GM19035 (cell line): ENCODE measurements around the gene PKD1.

Experiments
- ATAC-seq: cut with Tn5 transposase; IDR thresholded peaks from one replicate; pipeline ENCODE4 v1.9.1; 2021; ENCODE audit not compliant: unreplicated experiment

PKD1 gene

DNA sequence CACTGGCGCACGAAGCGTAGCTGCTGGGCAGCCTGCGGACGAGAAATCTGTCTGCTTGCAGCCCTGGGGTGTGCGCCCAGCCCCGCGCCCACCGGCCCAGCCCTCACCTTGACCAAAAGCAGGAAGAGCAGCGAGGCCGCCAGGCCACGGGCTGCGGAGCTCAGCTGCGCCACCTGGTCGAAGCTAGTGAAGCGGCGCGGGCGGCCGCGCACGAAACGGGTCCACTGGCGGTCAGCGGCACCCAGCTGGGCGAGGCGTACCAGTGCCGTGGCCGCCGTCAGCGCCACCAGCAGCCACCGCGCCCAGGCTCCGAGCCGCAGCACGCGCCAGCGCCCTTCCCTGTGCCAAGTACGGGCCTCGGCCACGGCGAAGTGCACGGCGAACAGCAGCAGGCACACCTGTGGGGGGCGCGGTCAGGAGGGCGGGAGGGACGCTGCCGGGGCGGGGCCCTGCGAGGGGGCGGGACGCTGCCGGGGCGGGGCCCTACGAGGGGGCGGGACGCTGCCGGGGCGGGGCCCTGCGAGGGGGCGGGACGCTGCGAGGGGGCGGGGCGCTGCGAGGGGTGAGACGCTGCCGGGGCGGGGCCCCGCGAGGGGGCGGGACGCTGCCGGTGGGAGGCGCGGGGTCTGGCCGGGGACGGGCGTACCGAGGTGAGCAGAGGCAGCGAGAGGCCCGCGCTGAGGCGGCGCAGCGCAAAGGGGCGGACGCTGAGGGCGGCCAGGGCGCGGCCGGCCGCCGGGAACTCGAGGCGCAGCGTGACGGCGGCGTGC, 44.7 kb downstream of the PKD1 start:
- no peak for ATAC-seq

- ATAC-seq: no peak
Measured at GRCh38 chr16:2090481-2090776, 45.3 kb downstream of the PKD1 start.

- ATAC-seq: no peak
Measured at GRCh38 chr16:2089706-2090480, 45.8 kb downstream of the PKD1 start.

DNA sequence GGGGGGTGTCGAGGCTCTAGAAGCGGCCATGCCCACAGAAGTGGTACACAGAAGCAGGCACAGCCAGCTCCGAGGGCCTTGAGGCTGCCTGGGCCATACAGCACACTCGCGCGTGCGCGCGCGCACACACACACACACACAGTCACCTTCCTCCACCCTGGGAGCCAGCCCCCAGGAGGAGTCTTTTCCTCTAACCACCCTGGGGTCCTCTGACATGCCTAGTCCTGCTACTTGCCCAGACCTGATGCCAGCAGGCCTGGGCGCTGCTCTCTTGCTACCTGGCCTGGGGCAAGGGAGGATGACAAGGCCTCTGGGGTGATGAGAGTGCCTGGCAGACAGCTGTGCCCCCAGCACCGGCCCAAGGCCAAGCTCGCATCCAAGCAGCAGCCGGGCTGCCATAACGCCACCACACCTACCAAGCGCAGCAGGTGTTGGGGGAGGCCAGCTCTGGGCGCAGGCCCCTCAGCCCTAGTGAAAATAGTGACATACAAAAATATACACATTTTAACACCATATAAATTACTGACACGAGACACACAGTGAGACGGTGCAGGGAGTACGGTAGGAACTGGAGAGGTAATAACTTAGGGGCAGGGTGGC, 46.8 kb downstream of the PKD1 start:
- no peak for ATAC-seq

DNA sequence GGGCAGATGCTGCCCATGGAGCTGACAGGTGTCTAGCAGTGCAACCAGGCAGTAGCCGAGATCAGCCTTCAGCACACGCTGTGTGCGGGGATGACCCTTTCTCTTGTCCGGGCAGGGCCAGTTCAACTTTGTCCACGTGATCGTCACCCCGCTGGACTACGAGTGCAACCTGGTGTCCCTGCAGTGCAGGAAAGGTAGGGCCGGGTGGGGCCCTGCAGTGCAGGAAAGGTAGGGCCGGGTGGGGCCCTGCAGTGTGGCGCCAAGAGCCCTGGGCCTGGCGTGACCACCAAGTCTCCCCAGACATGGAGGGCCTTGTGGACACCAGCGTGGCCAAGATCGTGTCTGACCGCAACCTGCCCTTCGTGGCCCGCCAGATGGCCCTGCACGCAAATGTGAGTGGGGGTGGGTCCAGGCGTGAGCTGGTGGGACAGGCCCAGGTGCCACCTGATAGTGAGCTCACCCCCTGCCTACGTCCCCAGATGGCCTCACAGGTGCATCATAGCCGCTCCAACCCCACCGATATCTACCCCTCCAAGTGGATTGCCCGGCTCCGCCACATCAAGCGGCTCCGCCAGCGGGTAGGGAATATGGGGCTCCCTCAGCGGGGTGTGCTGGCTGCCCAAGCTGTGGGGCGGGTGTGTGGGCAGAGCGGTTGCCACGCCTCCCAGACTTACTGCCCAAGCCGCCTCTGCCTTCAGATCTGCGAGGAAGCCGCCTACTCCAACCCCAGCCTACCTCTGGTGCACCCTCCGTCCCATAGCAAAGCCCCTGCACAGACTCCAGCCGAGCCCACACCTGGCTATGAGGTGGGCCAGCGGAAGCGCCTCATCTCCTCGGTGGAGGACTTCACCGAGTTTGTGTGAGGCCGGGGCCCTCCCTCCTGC, 47.7 kb downstream of the PKD1 start:
- ATAC-seq: no peak

GRCh38 chr16:2086812-2087747, 48.6 kb downstream of the PKD1 start:
- no peak for ATAC-seq

DNA sequence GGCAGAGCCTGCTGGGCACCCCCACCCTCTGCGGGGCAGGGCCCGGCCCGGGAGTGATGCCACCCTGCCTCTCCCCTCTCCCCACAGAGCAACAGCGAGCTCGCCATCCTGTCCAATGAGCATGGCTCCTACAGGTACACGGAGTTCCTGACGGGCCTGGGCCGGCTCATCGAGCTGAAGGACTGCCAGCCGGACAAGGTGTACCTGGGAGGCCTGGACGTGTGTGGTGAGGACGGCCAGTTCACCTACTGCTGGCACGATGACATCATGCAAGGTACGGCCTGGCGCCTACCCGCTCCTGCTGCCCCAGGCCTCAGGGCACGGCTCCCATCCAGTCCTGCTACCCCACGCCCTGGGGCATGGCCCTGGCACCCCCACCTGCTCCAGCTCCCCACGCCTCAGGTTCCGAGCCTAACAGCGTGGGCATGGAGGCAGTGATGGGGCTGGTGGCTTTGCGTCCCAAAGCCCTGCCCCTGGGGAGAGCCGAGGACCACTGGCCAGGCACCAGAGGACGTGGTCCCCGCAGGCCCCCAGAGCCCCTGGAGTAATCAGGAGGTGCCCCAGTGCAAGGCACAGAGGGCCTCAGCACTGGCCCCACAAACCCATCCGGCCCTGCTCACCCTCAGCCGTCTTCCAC, 49.5 kb downstream of the PKD1 start:
- no peak for ATAC-seq

DNA sequence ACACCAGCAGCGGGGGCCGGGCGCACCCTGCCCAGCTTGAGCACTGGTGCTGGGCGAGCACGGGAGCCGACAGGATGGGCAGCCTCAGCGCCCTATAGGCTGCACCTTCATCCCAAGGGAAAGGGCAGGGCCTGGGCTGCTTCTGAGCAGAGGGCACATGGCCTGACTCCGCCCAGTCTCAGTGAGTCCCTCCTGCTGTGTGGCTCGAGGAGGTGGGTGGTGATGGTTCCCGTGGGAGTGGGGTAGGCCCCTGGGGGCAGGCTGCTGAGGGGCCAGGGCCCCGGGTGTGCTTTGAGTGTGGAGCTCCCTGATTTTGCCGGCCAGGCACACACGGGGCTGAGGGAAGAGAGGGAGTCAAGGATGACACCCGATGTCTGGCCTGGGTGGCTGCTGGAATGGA, 50.0 kb downstream of the PKD1 start:
- ATAC-seq: no peak

DNA sequence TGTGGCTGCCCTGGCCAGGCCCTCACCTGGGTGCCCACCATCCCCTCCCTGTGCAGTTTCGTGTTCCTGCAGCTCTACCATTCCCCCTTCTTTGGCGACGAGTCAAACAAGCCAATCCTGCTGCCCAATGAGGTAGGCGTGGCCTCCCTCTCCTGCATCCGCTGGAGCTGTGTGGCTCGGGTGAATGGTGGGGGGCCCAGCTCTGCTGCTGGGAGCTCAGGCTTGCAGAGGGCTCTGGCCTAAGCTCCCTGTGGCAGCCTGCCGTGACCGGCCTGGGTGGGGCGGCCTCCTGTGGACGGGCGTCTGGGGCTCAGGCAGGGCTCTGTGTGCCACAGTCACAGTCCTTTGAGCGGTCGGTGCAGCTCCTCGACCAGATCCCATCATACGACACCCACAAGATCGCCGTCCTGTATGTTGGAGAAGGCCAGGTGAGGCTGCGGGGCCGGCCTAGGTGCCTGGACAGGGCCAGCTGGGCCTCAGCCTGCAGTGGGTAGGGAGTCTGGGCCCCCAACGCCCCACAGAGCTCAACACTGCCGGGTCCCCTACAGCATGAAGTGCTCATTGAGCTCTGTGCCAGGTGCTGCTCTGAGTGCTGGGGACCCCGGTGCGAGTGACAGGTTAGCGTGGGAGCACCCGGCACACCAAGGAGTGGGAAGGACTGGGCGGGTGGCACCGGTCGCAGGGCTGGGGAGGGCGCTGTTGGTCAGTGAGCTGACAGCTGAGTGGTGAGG, 50.6 kb downstream of the PKD1 start:
- ATAC-seq: no peak

GRCh38 chr16:2083876-2084780, 51.6 kb downstream of the PKD1 start:
- no peak for ATAC-seq

DNA sequence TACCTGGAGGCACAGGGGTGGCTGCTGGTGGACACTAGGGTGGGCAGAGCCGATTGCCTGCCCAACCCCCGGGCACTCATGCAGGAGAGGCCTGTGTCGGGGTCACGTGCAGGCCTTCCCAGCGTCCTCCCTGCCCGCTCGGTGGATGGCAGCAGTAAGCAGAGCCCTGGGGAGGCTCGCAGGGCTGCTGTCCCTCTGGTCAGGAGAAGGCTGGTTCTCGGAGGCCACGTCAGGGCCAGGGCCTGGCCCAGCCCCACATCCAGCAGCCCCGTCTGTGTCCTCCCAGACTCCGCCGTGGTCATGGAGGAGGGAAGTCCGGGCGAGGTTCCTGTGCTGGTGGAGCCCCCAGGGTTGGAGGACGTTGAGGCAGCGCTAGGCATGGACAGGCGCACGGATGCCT, 52.3 kb downstream of the PKD1 start:
- ATAC-seq: no peak

- no peak for ATAC-seq
Measured at GRCh38 chr16:2082983-2083364, 52.7 kb downstream of the PKD1 start.

GRCh38 chr16:2082171-2082982, 53.3 kb downstream of the PKD1 start:
- ATAC-seq: no peak

DNA sequence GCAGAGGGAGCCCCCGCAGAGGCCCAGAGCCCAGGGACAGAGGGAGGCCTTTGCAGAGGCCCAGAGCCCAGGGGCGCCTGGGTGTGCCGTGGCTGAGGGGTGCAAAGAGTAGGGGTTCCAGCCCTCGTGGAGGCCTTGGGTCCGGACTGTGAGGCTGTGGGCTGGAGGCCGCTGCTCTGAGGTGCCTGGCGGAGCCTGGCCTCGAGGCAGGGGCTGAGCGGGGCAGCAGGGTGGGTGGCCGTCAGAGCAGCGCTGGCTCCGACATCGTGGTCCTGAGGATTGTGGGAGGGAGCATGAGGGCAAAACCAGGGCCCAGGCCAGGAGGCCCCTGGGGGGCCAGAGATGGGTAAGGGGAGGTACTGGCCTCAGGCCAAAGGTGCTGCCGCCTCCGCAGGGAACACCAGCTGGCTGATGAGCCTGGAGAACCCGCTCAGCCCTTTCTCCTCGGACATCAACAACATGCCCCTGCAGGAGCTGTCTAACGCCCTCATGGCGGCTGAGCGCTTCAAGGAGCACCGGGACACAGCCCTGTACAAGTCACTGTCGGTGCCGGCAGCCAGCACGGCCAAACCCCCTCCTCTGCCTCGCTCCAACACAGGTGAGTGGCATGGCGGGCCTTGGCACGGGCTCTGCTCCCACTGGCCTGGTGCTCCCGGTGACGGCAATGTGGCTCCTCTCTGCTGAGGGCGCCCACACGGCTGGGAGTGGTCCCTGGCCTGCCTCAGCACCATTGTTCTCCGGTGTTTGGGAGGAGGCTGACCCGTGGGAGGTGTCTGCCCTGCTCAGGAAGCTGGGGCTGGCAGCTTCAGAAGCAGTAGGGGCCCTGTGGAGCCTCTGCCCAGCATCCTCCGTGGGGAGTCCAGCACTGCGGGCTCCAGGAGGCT, 54.3 kb downstream of the PKD1 start:
- ATAC-seq: no peak

DNA sequence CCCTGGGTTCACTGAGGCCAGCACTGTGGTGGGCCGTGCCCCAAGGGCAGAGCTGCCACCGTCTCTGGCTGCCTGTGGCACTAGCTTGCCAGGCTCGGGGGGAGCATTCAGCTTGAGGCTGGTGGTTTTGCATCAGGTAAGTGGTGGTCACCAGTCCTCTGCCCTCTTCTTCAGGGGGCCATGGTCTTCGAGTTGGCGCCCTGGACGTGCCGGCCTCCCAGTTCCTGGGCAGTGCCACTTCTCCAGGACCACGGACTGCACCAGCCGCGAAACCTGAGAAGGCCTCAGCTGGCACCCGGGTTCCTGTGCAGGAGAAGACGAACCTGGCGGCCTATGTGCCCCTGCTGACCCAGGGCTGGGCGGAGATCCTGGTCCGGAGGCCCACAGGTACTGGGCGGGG, 55.7 kb downstream of the PKD1 start:
- no peak for ATAC-seq

DNA sequence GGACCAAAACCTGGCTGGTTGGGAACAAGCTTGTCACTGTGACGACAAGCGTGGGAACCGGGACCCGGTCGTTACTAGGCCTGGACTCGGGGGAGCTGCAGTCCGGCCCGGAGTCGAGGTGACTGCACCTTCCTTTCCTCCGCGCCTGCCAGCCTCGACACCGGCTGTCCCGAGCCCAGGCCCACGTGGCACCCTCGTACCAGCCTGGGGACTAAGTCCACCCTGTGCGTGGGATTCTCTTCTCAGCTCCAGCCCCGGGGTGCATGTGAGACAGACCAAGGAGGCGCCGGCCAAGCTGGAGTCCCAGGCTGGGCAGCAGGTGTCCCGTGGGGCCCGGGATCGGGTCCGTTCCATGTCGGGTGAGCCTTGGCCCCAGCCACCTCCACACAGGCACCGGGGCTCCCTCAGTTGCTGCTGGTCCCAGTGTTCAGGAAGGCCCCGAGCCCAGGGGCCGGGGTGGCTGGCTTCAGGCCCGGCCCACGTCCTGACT, 56.3 kb downstream of the PKD1 start:
- no peak for ATAC-seq
